ENCODE measurements around the gene DAPK3.
A peak's percentile ranks its signal among the peaks of the same experiment; 100 is the strongest.

GRCh38 chr19:3995607-3996006, 24.7 kb upstream of the DAPK3 start:
- TF ChIP-seq CTCF (IDR thresholded peaks at IDR 0.05) = no peak
- peak in 1 of 2 donors; percentile 21 for TF ChIP-seq EP300 (IDR thresholded peaks at IDR 0.05)
- TF ChIP-seq POLR2A (IDR thresholded peaks at IDR 0.05) = no peak
